SK-N-SH treated with all-trans-retinoic acid at 6 μM for 48 hours (cell line): ENCODE data around the gene SALL1.

Experiments used
- ATAC-seq: fragments of 200-7000 bp; cut with Tn5 transposase; 3 replicates; pipeline ENCODE4 v1.9.1; 2020; ENCODE audit warnings: mild to moderate bottlenecking, moderate library complexity
- ARNTL ChIP-seq: fragments of 450-650 bp; formaldehyde crosslinking; IDR thresholded peaks from 2 replicates; pipeline ENCODE4 v1.5.0; 2020; ENCODE audit warnings: low read depth, mild to moderate bottlenecking, moderate library complexity, borderline replicate concordance
- BACH2 ChIP-seq: fragments of 250-450 bp; sonication (Bioruptor Pico); IDR thresholded peaks from 2 replicates; pipeline ENCODE4 v1.9.0; 2021; ENCODE audit warnings: mild to moderate bottlenecking, borderline replicate concordance
- CSDC2 ChIP-seq: fragments of 250-450 bp; sonication (Bioruptor Pico); IDR thresholded peaks from 2 replicates; pipeline ENCODE4 v1.5.0; 2020; ENCODE audit warnings: mild to moderate bottlenecking, moderate library complexity
- CSRNP3 ChIP-seq: fragments of 250-450 bp; sonication (Bioruptor Pico); IDR thresholded peaks from 2 replicates; pipeline ENCODE4 v1.5.1; 2021; ENCODE audit warnings: mild to moderate bottlenecking, moderate library complexity
- ESRRG ChIP-seq: fragments of 250-450 bp; sonication (Bioruptor Pico); IDR thresholded peaks from 2 replicates; pipeline ENCODE4 v1.6.1; 2021; ENCODE audit warnings: mild to moderate bottlenecking
- GLIS3 ChIP-seq: fragments of 250-450 bp; sonication (Bioruptor Pico); IDR thresholded peaks from 2 replicates; pipeline ENCODE4 v1.5.0; 2020; ENCODE audit warnings: mild to moderate bottlenecking, moderate library complexity
- ISL1 ChIP-seq: fragments of 250-450 bp; sonication (Bioruptor Pico); IDR thresholded peaks from 2 replicates; pipeline ENCODE4 v2.1.2; 2022; ENCODE audit warnings: mild to moderate bottlenecking, moderate library complexity
- PPARA ChIP-seq: fragments of 250-450 bp; sonication (Bioruptor Pico); IDR thresholded peaks from 2 replicates; pipeline ENCODE4 v1.5.0; 2020; ENCODE audit warnings: mild to moderate bottlenecking, borderline replicate concordance
- RARB ChIP-seq: fragments of 250-450 bp; sonication (Bioruptor Pico); IDR thresholded peaks from 2 replicates; pipeline ENCODE4 v1.8.0; 2021; ENCODE audit warnings: mild to moderate bottlenecking, moderate library complexity
- SNAI2 ChIP-seq: fragments of 250-450 bp; sonication (Bioruptor Pico); IDR thresholded peaks from 2 replicates; pipeline ENCODE4 v1.5.0; 2020; ENCODE audit warnings: mild to moderate bottlenecking, moderate library complexity
- TOX ChIP-seq: fragments of 250-450 bp; sonication (Bioruptor Pico); IDR thresholded peaks from 2 replicates; pipeline ENCODE4 v1.8.0; 2021; ENCODE audit warnings: mild to moderate bottlenecking, moderate library complexity, borderline replicate concordance
- TSHZ2 ChIP-seq: fragments of 250-450 bp; sonication (Bioruptor Pico); IDR thresholded peaks from 2 replicates; pipeline ENCODE4 v1.5.0; 2020; ENCODE audit warnings: mild to moderate bottlenecking, moderate library complexity
- ZC3H10 ChIP-seq: fragments of 250-450 bp; sonication (Bioruptor Pico); IDR thresholded peaks from 2 replicates; pipeline ENCODE4 v1.5.1; 2021; ENCODE audit warnings: mild to moderate bottlenecking, moderate library complexity
- ZFP3 ChIP-seq: fragments of 250-450 bp; sonication (Bioruptor Pico); IDR thresholded peaks from 2 replicates; pipeline ENCODE4 v1.5.0; 2020; ENCODE audit warnings: mild to moderate bottlenecking, moderate library complexity
- ZFP30 ChIP-seq: fragments of 450-650 bp; formaldehyde crosslinking; IDR thresholded peaks from 2 replicates; pipeline ENCODE4 v1.5.0; 2022; ENCODE audit warnings: mild to moderate bottlenecking, moderate library complexity
- ZNF565 ChIP-seq: fragments of 450-650 bp; formaldehyde crosslinking; conservative IDR thresholded peaks from 2 replicates; pipeline ENCODE4 v1.5.0; 2020; ENCODE audit warnings: low read depth, mild to moderate bottlenecking, moderate library complexity
- ZNF70 ChIP-seq: fragments of 450-650 bp; formaldehyde crosslinking; IDR thresholded peaks from 2 replicates; pipeline ENCODE4 v1.5.0; 2020; ENCODE audit warnings: mild to moderate bottlenecking, moderate library complexity
- ZNF8 ChIP-seq: fragments of 450-650 bp; formaldehyde crosslinking; IDR thresholded peaks from 2 replicates; pipeline ENCODE4 v1.5.0; 2020; ENCODE audit warnings: mild to moderate bottlenecking, moderate library complexity
- TF ChIP-seq, protein P1 (sequence below): fragments of 250-450 bp; sonication (Bioruptor Pico); IDR thresholded peaks from 2 replicates; pipeline ENCODE4 v1.8.0; 2021; ENCODE audit warnings: low read depth, mild to moderate bottlenecking, moderate library complexity, borderline replicate concordance

Gene SALL1

GRCh38 chr16:51150888-51151320, at the start of gene SALL1:
SALL1 (minus strand) TSS chr16:51151270; CDS start chr16:51151241, 29 bp downstream.
- no peak for TF ChIP-seq ISL1
- no peak for TF ChIP-seq CSRNP3 (CRISPR knock-in tag)
- no peak for TF ChIP-seq ZNF565
- no peak for TF ChIP-seq SNAI2 (CRISPR knock-in tag)
- ATAC-seq: no peak

DNA sequence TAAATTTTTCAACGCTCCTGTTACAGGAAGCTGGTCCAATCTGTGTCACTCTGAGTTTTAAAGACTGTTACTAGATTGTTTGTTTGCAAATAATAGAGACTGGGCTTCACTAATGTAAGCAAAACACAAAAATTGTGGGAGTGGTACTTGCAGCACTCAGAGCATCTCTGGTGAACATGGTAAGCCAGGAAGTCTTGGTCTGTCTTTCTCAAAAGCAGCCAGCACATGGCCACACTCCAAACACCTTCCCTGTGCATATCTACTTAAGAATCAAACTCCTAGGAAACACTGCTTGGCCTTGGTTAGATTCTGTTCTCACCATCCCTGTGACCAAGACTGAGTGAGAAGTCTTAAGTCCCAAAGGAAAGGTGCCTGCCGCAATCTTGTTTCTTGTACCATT, 49.7 kb upstream of the SALL1 start:
- TF ChIP-seq ZFP30 (CRISPR knock-in tag): no peak
- no peak for TF ChIP-seq ZNF70 (CRISPR knock-in tag)
- TF ChIP-seq ESRRG: no peak
- no peak for ATAC-seq

- TF ChIP-seq PPARA (CRISPR knock-in tag) (no peak), ZNF565 (no peak), GLIS3 (CRISPR knock-in tag) (no peak), ZFP30 (CRISPR knock-in tag) (no peak), TSHZ2 (no peak), ESRRG (no peak), CSDC2 (CRISPR knock-in tag) (no peak), TOX (CRISPR knock-in tag) (no peak), ZFP3 (CRISPR knock-in tag) (no peak), RARB (CRISPR knock-in tag) (no peak), ARNTL (CRISPR knock-in tag) (no peak), BACH2 (CRISPR knock-in tag) (no peak), ZC3H10 (CRISPR knock-in tag) (no peak)
- no peak for ATAC-seq
These were observed 47.1 kb upstream of the SALL1 start for GRCh38 chr16:51197953-51198748.

GRCh38 chr16:51193879-51194278, 42.8 kb upstream of the SALL1 start:
- TF ChIP-seq CSDC2 (CRISPR knock-in tag): no peak
- TF ChIP-seq TSHZ2: no peak
- TF ChIP-seq, all 23 proteins: peak for 0
- ATAC-seq: no peak

DNA sequence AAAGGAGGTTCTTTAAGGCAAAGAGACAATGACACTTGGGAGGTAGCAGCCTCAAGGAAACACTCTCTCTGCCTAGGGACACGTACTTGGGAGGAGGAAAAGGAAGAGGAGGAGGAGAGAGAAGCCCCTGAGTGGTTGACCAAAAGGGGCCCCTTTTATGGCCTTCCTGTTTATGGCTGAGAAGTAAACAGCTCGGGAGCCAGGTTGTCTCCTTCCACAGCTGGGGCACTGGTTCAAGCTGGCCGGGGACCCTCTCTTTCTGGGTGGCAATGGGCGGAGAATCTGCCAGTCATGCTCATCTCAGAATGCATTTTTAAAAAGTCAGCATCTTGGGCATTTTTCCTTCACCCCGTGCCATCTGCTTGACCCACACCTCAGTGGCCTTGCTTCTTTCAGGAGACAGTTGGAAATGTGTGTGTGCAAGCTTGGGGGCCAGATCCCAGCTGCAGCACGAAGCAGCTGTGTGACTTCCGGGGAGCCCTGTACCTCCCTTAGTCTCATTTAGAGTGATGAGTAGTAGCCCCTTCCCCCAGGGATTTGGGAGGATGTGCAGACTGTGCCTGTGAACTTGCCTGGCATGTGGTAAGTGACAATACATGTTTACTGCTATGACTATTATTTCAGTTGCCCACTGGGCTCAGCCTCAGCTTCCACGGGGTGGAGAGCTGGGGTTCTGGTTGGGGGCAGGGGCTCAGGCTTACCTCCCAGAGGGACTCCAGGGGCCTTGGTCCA, 33.8 kb upstream of the SALL1 start:
- ATAC-seq: no peak
- no peak for TF ChIP-seq ESRRG
- TF ChIP-seq CSRNP3 (CRISPR knock-in tag): no peak
- no peak for TF ChIP-seq ZNF70 (CRISPR knock-in tag)
- TF ChIP-seq CSDC2 (CRISPR knock-in tag): no peak
- TF ChIP-seq, protein P1, sequence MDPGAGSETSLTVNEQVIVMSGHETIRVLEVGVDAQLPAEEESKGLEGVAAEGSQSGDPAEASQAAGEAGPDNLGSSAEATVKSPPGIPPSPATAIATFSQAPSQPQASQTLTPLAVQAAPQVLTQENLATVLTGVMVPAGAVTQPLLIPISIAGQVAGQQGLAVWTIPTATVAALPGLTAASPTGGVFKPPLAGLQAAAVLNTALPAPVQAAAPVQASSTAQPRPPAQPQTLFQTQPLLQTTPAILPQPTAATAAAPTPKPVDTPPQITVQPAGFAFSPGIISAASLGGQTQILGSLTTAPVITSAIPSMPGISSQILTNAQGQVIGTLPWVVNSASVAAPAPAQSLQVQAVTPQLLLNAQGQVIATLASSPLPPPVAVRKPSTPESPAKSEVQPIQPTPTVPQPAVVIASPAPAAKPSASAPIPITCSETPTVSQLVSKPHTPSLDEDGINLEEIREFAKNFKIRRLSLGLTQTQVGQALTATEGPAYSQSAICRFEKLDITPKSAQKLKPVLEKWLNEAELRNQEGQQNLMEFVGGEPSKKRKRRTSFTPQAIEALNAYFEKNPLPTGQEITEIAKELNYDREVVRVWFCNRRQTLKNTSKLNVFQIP (CRISPR knock-in tag): no peak
- TF ChIP-seq BACH2 (CRISPR knock-in tag): no peak
- no peak for TF ChIP-seq GLIS3 (CRISPR knock-in tag)
- TF ChIP-seq ZC3H10 (CRISPR knock-in tag): no peak
- no peak for TF ChIP-seq TSHZ2
- no peak for TF ChIP-seq ZNF8 (CRISPR knock-in tag)
- no peak for TF ChIP-seq SNAI2 (CRISPR knock-in tag)
